GM12878 (cell line): ENCODE results near the gene MYOM1. TPM values are rescaled to one million over a fixed set of nuclear protein-coding genes. Genes with fewer than 3 reads are reported as not detected.

Source experiments
- ATAC-seq: fragments of 200-7000 bp; cut with Tn5 transposase; 3 replicates; pipeline ENCODE4 v1.9.1; 2020; ENCODE audit warnings: mild to moderate bottlenecking, moderate library complexity
- BruUV-seq: library from RNA; stranded (reverse); fragments of 400-500 nt; replicated peaks from 2 replicates; lab custom pipeline; 2021; lab: Mats Ljungman, UMichigan
- CTCF ChIA-PET: fragments of 300-600 bp; sonication (Branson Sonifier 250); formaldehyde crosslinking; extraction: SDS; loops from one replicate; lab custom pipeline; 2021; ENCODE audit warnings: inconsistent platforms; lab: Yijun Ruan, JAX
- POLR2A ChIA-PET: fragments of 350-600 bp; formaldehyde crosslinking; extraction: SDS; loops from one replicate; lab custom pipeline; 2021; ENCODE audit warnings: inconsistent platforms; lab: Charles Lee
- RAD21 ChIA-PET: fragments of 300-600 bp; sonication (Branson Sonifier 250); formaldehyde crosslinking; loops from one replicate; lab custom pipeline; 2023; ENCODE audit warnings: antibody characterized with exemption; ENCODE audit not compliant: unreplicated experiment; lab: Charles Lee
- SMC1A ChIA-PET: fragments of 300-600 bp; sonication (Branson Sonifier 250); formaldehyde crosslinking; loops from one replicate; lab custom pipeline; 2023; ENCODE audit not compliant: unreplicated experiment, uncharacterized antibody; lab: Charles Lee
- DNase-seq: peaks from one replicate; pipeline ENCODE4 v3.0.0-alpha.2; 2011; ENCODE audit warnings: low read depth, low spot score
- FAIRE-seq: peaks from 3 replicates; lab custom pipeline; 2011; peaks lifted over from hg19 to GRCh38; lab: Jason Lieb, UNC
- H2AFZ ChIP-seq: 2 replicates; pipeline ENCODE4 v1.6.0; 2011; ENCODE audit warnings: low read depth, low read length, control low read depth; ENCODE audit not compliant: control insufficient read depth
- H3K27ac ChIP-seq: 2 replicates; pipeline ENCODE4 v1.5.1; 2011; ENCODE audit warnings: control low read depth; ENCODE audit not compliant: control insufficient read depth, insufficient read depth
- H3K27me3 ChIP-seq, 2 experiments: replicated peaks in 1 of 2; 2 replicates each; pipeline versions ENCODE4 v1.6.0 to v1.6.1; 2011; ENCODE audit warnings: low read length in 1 of 2; ENCODE audit not compliant: control insufficient read depth in 2 of 2, insufficient read depth in 2 of 2
- H3K36me3 ChIP-seq, 2 experiments: 2 replicates each; pipeline ENCODE4 v1.5.1; 2011; ENCODE audit warnings: low read length in 1 of 2; ENCODE audit not compliant: control insufficient read depth in 2 of 2, insufficient read depth in 2 of 2
- H3K4me1 ChIP-seq: 2 replicates; pipeline ENCODE4 v1.6.1; 2011; ENCODE audit warnings: mild to moderate bottlenecking, low read length, moderate library complexity, mixed read lengths; ENCODE audit not compliant: control insufficient read depth, insufficient read depth
- H3K4me2 ChIP-seq: 2 replicates; pipeline ENCODE4 v1.6.0; 2011; ENCODE audit warnings: control low read depth; ENCODE audit not compliant: control insufficient read depth, insufficient read depth
- H3K4me3 ChIP-seq: fragments of 200-600 bp; sonication (generic); 2 replicates; pipeline ENCODE4 v1.5.1; 2016
- H3K79me2 ChIP-seq: 2 replicates; pipeline ENCODE4 v1.6.0; 2011; ENCODE audit warnings: low read length; ENCODE audit not compliant: control insufficient read depth, insufficient read depth
- H3K9ac ChIP-seq: 2 replicates; pipeline ENCODE4 v1.8.0; 2011; ENCODE audit warnings: low read length, control low read depth, mixed read lengths; ENCODE audit not compliant: control insufficient read depth, insufficient read depth
- H3K9me3 ChIP-seq: replicated peaks from 3 replicates; pipeline ENCODE4 v1.5.1; 2011; ENCODE audit warnings: mild to moderate bottlenecking, low read length; ENCODE audit not compliant: control insufficient read depth, insufficient read depth
- H4K20me1 ChIP-seq: 2 replicates; pipeline ENCODE4 v1.6.0; 2011; ENCODE audit not compliant: control insufficient read depth, insufficient read depth
- BHLHE40 ChIP-seq, 2 experiments: fragments of 450-650 bp in 1 of 2; IDR thresholded peaks; 2 replicates each; pipeline ENCODE4 v1.6.1; 2011 to 2017; ENCODE audit warnings: low read depth in 2 of 2, borderline replicate concordance in 1 of 2, improper control_type of control experiment in 1 of 2, low read length in 1 of 2, mild to moderate bottlenecking in 1 of 2
- EGR1 ChIP-seq, 2 experiments: IDR thresholded peaks; 1 replicate in 1 of 2; 2 replicates in 1 of 2; pipeline ENCODE4 v1.6.1; 2011 to 2012; ENCODE audit warnings: low read depth in 2 of 2, low read length in 2 of 2, borderline replicate concordance in 1 of 2, mild to moderate bottlenecking in 1 of 2, moderate library complexity in 1 of 2
- MEF2A ChIP-seq: IDR thresholded peaks from 2 replicates; pipeline ENCODE4 v1.6.1; 2011; ENCODE audit warnings: low read depth, mild to moderate bottlenecking, low read length, moderate library complexity; ENCODE audit not compliant: insufficient read depth
- MTA2 ChIP-seq: fragments of 450-650 bp; IDR thresholded peaks from 2 replicates; pipeline ENCODE4 v1.6.1; 2016; ENCODE audit warnings: low read depth, mild to moderate bottlenecking, moderate library complexity
- MTA3 ChIP-seq: IDR thresholded peaks from 2 replicates; pipeline ENCODE4 v1.6.1; 2012; ENCODE audit warnings: low read length, inconsistent platforms, borderline replicate concordance
- NBN ChIP-seq: fragments of 450-650 bp; IDR thresholded peaks from 2 replicates; pipeline ENCODE4 v1.6.1; 2016
- NFYB ChIP-seq: IDR thresholded peaks from 2 replicates; pipeline ENCODE4 v1.6.1; 2011; ENCODE audit warnings: low read depth, mild to moderate bottlenecking, low read length, improper control_type of control experiment, moderate library complexity; ENCODE audit not compliant: insufficient read depth
- NRF1 ChIP-seq: conservative IDR thresholded peaks from 2 replicates; pipeline ENCODE4 v1.6.1; 2011; ENCODE audit warnings: mild to moderate bottlenecking, low read depth, low read length, improper control_type of control experiment
- PBX3 ChIP-seq: IDR thresholded peaks from 2 replicates; pipeline ENCODE4 v1.6.1; 2011; ENCODE audit warnings: mild to moderate bottlenecking, low read depth, low read length, moderate library complexity; ENCODE audit not compliant: insufficient replicate concordance
- RAD21 ChIP-seq: IDR thresholded peaks from 2 replicates; pipeline ENCODE4 v1.6.1; 2011; ENCODE audit warnings: mild to moderate bottlenecking, low read depth, low read length, moderate library complexity; ENCODE audit not compliant: insufficient read depth
- RAD51 ChIP-seq: fragments of 450-650 bp; IDR thresholded peaks from 2 replicates; pipeline ENCODE4 v1.6.1; 2016; ENCODE audit warnings: moderate library complexity, mild to moderate bottlenecking, inconsistent platforms
- RUNX3 ChIP-seq: IDR thresholded peaks from 2 replicates; pipeline ENCODE4 v1.6.1; 2012; ENCODE audit warnings: low read length, inconsistent platforms
- SREBF2 ChIP-seq: IDR thresholded peaks from 2 replicates; pipeline ENCODE4 v1.6.1; 2012; ENCODE audit warnings: mild to moderate bottlenecking, low read length
- STAT3 ChIP-seq: IDR thresholded peaks from 2 replicates; pipeline ENCODE4 v1.6.1; 2011; ENCODE audit warnings: low read depth, low read length, improper control_type of control experiment
- YBX1 ChIP-seq: fragments of 450-650 bp; IDR thresholded peaks from 2 replicates; pipeline ENCODE4 v1.6.1; 2016; ENCODE audit warnings: antibody characterized with exemption
- YY1 ChIP-seq: IDR thresholded peaks from 2 replicates; pipeline ENCODE4 v1.6.1; 2011; ENCODE audit warnings: low read depth, mild to moderate bottlenecking, low read length
- ZNF217 ChIP-seq: fragments of 450-650 bp; IDR thresholded peaks from 2 replicates; pipeline ENCODE4 v1.6.1; 2017; ENCODE audit warnings: antibody characterized with exemption, mild to moderate bottlenecking
- ZNF274 ChIP-seq: IDR thresholded peaks from one replicate; pipeline ENCODE4 v1.8.0; 2011; ENCODE audit not compliant: insufficient read length, insufficient read depth
- WGBS: methylation state at CpG from one replicate; pipeline ENCODE4 v1.1.6; 2016; ENCODE audit warnings: low lambda C conversion rate; ENCODE audit not compliant: insufficient replicate concordance, insufficient coverage; ENCODE audit errors: missing lambda C conversion rate; 5-methylcytosine and 5-hydroxymethylcytosine counted together
- in situ Hi-C: fragments of 300-500 bp; cut with MboI; formaldehyde crosslinking; loops from 9 replicates; pipeline ENCODE4 v1.14.3; 2018; ENCODE audit warnings: mixed read lengths
- intact Hi-C: fragments of 100-400 bp; cut with micrococcal nuclease; formaldehyde crosslinking; loops from one replicate; pipeline ENCODE4 v1.14.2; 2022; ENCODE audit not compliant: unreplicated experiment
- polyA plus RNA-seq, 11 experiments: library from polyadenylated mRNA; depleted of rRNA in 4 of 11; unstranded in 6 of 11; stranded (reverse) in 5 of 11; fragments of >200 nt; fragmentation: Nextera tagmentation in 4 of 11; fragmentation: Illumina TruSeq in 1 of 11; extraction: Ambion mirVana in 4 of 11; extraction: Trizol in 1 of 11; gene quantifications; 1 replicate in 1 of 11; 2 replicates in 10 of 11; pipeline versions ENCODE4 v1.2.1 to v1.2.3, GENCODE V29; 2011 to 2016; ENCODE audit warnings: inconsistent platforms in 2 of 11, missing spikeins in 2 of 11, low read depth in 1 of 11
- total RNA-seq, 4 experiments: library from RNA; depleted of rRNA in 3 of 4; stranded (reverse); fragments of >200 nt in 3 of 4; fragmentation: Illumina TruSeq in 1 of 4; extraction: Trizol in 1 of 4; gene quantifications; 2 replicates each; pipeline versions ENCODE4 v1.2.1 to v1.2.3, GENCODE V29; 2013 to 2021

Gene MYOM1
- total and polyA plus RNA-seq, 10 of the 15 experiments (the other 5 are each of a cell fraction or from before 2014, with no cell fraction given) = 0.06 to 1.0 (median 0.57) TPM

DNA sequence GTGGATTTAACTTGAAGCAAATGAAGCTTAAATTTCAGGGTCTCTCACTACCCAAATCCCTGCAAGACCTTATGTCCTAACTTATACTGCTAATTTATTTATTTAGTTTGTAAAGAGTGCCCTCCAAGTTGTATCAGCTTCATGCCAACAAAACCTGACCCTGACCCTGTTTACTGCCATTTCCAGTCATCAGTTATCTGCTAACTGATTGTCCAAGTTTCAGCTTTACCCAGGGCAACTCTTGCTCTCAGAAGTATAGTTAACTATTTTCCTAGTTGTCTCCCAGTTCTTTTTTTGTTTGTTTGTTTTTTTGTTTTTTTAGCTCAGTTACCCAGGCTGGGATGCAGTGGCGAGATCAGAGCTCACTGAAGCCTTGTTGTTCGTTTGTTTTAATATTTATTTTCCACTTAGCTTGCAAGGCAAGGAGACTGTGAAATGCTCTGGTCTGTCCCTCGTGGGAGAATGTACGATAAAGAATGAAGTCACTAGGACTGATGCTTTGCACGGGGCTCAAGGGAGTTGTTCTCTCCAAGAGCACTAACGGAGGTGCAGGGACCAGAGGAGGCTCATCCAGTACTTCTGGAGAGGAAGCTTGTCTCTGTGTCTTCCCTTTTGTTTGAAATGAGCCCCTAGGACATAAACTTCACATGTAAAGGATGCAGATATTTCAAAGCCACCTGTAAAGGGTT is 35.3 kb downstream of the MYOM1 start:
- H3K79me2 ChIP-seq = no peaks in the 10 kb centered on the region
- H3K4me3 ChIP-seq = no peak overlapping the region
- no peak for ATAC-seq
- H3K4me1 ChIP-seq = peaks cover 7% of the 10 kb centered on the region
- H3K27ac ChIP-seq = no peak overlapping the region
- H3K36me3 ChIP-seq = no peaks in the 10 kb centered on the region
- H3K27me3 ChIP-seq = no peaks in the 10 kb centered on the region
- H3K9ac ChIP-seq = no peak overlapping the region
- SMC1A ChIA-PET = interaction anchor here (0.8 to 2.3 kb wide), 10 partner anchors 9 to 199 kb away, joined by 3 to 7 read pairs (median 3); no protein-coding TSS in a partner anchor
- RAD21 ChIA-PET = no interaction called here
- no peak for FAIRE-seq
- H4K20me1 ChIP-seq = no peaks in the 10 kb centered on the region
- intact Hi-C loops (no loop called here), in situ Hi-C loops (no loop called here)
- BruUV-seq = no TSS peak
- POLR2A ChIA-PET = interaction anchor here (0.6 to 1.3 kb wide), 2 partner anchors 11 to 117 kb away, joined by 3 read pairs; no protein-coding TSS in a partner anchor
- WGBS = 73% methylated on average over 6 of the region's 6 CpGs
- TF ChIP-seq NBN = no peak
- no peak for TF ChIP-seq ZNF274
- TF ChIP-seq ZNF217 = no peak
- TF ChIP-seq YBX1 = no peak
- TF ChIP-seq PBX3 = no peak
- no peak for TF ChIP-seq BHLHE40 (IDR thresholded peaks at IDR 0.05; ENCODE audit: borderline replicate concordance in 1 of 2, low read depth in 2 of 2, low read length in 1 of 2)
- TF ChIP-seq MTA2 = no peak
- TF ChIP-seq RUNX3 = no peak
- TF ChIP-seq STAT3 = no peak
- TF ChIP-seq EGR1 (IDR thresholded peaks at IDR 0.05; ENCODE audit: borderline replicate concordance in 1 of 2, low read depth in 2 of 2, low read length in 2 of 2) = no peak
- no peak for TF ChIP-seq MTA3
- no peak for TF ChIP-seq NRF1
- no peak for TF ChIP-seq YY1
- TF ChIP-seq RAD51 = no peak
- no peak for TF ChIP-seq MEF2A
- no peak for TF ChIP-seq SREBF2
- TF ChIP-seq RAD21 = no peak
- TF ChIP-seq NFYB = no peak
- no peak overlapping the region for H3K4me2 ChIP-seq
- H2AFZ ChIP-seq = no peak overlapping the region
- CTCF ChIA-PET = interaction anchor here (0.9 to 5.2 kb wide), 7 partner anchors 9 to 868 kb away, joined by 3 to 20 read pairs (median 5); no protein-coding TSS in a partner anchor
- H3K9me3 ChIP-seq = no peaks in the 10 kb centered on the region
- DNase-seq = no peak
